GM23338 (cell line): ENCODE data around the gene MAP2K5. TPM values are rescaled to one million over a fixed set of nuclear protein-coding genes. Genes with fewer than 3 reads are reported as not detected.

ENCODE experiments used
- ATAC-seq: fragments of 200-7000 bp; cut with Tn5 transposase; 3 replicates; pipeline ENCODE4 v1.9.1; 2020
- DNase-seq: peaks from one replicate; pipeline ENCODE4 v3.0.0-alpha.2; 2015; ENCODE audit warnings: low spot score
- H2AFZ ChIP-seq: fragments of 200-600 bp; sonication (generic); 2 replicates; pipeline ENCODE4 v1.8.0; 2016; ENCODE audit warnings: antibody characterized with exemption, mild to moderate bottlenecking, moderate library complexity
- H3F3A ChIP-seq: fragments of 200-600 bp; sonication (generic); replicated peaks from 2 replicates; pipeline ENCODE4 v1.8.0; 2017; ENCODE audit warnings: antibody characterized with exemption, mixed run types, low read depth
- H3K27ac ChIP-seq: fragments of 200-600 bp; sonication (generic); 2 replicates; pipeline ENCODE4 v1.6.1; 2016; ENCODE audit warnings: low read depth
- H3K27me3 ChIP-seq: fragments of 200-600 bp; sonication (generic); 2 replicates; pipeline ENCODE4 v1.8.0; 2016; ENCODE audit warnings: mild to moderate bottlenecking, mixed run types, moderate library complexity; ENCODE audit not compliant: insufficient read depth
- H3K36me3 ChIP-seq: fragments of 200-600 bp; sonication (generic); 2 replicates; pipeline ENCODE4 v1.8.0; 2016; ENCODE audit warnings: mild to moderate bottlenecking; ENCODE audit not compliant: insufficient read depth
- H3K4me1 ChIP-seq: fragments of 200-600 bp; sonication (generic); 2 replicates; pipeline ENCODE4 v1.8.0; 2016; ENCODE audit warnings: mild to moderate bottlenecking, moderate library complexity; ENCODE audit not compliant: insufficient read depth
- H3K4me2 ChIP-seq: fragments of 200-600 bp; sonication (generic); 2 replicates; pipeline ENCODE4 v1.7.1; 2017; ENCODE audit warnings: mixed run types
- H3K4me3 ChIP-seq: fragments of 200-600 bp; sonication (generic); 2 replicates; pipeline ENCODE4 v1.6.1; 2016; ENCODE audit warnings: mixed run types
- H3K79me2 ChIP-seq: fragments of 200-600 bp; sonication (generic); replicated peaks from 2 replicates; pipeline ENCODE4 v1.8.0; 2017; ENCODE audit warnings: mild to moderate bottlenecking; ENCODE audit not compliant: insufficient read depth
- H3K9me2 ChIP-seq: fragments of 200-600 bp; sonication (generic); 2 replicates; pipeline ENCODE4 v1.8.0; 2017; ENCODE audit not compliant: insufficient read depth
- H4K20me1 ChIP-seq: fragments of 200-600 bp; sonication (generic); replicated peaks from 2 replicates; pipeline ENCODE4 v1.8.0; 2017; ENCODE audit warnings: mild to moderate bottlenecking; ENCODE audit not compliant: insufficient read depth
- H3K27ac Mint-ChIP-seq: 2 replicates; pipeline ENCODE4 v1.8.0; 2020; ENCODE audit warnings: inconsistent platforms, mild to moderate bottlenecking, moderate library complexity, mixed read lengths
- H3K27me3 Mint-ChIP-seq: 3 replicates; pipeline ENCODE4 v1.8.0; 2022; ENCODE audit warnings: low read depth, mild to moderate bottlenecking, moderate library complexity, mixed read lengths, inconsistent platforms; ENCODE audit not compliant: insufficient read depth, poor library complexity
- H3K36me3 Mint-ChIP-seq: 3 replicates; pipeline ENCODE4 v1.8.0; 2021; ENCODE audit warnings: low read depth, mild to moderate bottlenecking, inconsistent platforms, moderate library complexity, mixed read lengths
- H3K4me1 Mint-ChIP-seq: 3 replicates; pipeline ENCODE4 v1.8.0; 2020; ENCODE audit warnings: mild to moderate bottlenecking, inconsistent platforms, mixed read lengths
- H3K4me3 Mint-ChIP-seq: 3 replicates; pipeline ENCODE4 v1.8.0; 2021; ENCODE audit warnings: moderate library complexity, mild to moderate bottlenecking, inconsistent platforms, mixed read lengths
- H3K9me3 Mint-ChIP-seq: 3 replicates; pipeline ENCODE4 v1.8.0; 2020; ENCODE audit warnings: moderate library complexity, mild to moderate bottlenecking, inconsistent platforms, mixed read lengths
- CREB1 ChIP-seq: fragments of 250-450 bp; sonication (Bioruptor Pico); IDR thresholded peaks from 2 replicates; pipeline ENCODE4 v1.5.0; 2020; ENCODE audit warnings: low read depth, mild to moderate bottlenecking, moderate library complexity
- EZH2 ChIP-seq: fragments of 200-600 bp; sonication (generic); IDR thresholded peaks from one replicate; pipeline ENCODE4 v1.8.0; 2017; ENCODE audit warnings: antibody characterized with exemption, mild to moderate bottlenecking, low read depth; ENCODE audit not compliant: unreplicated experiment
- EZH2phosphoT487 ChIP-seq: fragments of 200-600 bp; sonication (generic); IDR thresholded peaks from one replicate; pipeline ENCODE4 v1.8.1; 2018; ENCODE audit warnings: antibody characterized with exemption; ENCODE audit not compliant: unreplicated experiment
- JUNB ChIP-seq: IDR thresholded peaks from one replicate; pipeline ENCODE4 v1.6.1; 2016; ENCODE audit warnings: antibody characterized with exemption; ENCODE audit not compliant: unreplicated experiment
- NANOG ChIP-seq: IDR thresholded peaks from 2 replicates; pipeline ENCODE4 v1.6.1; 2016; ENCODE audit warnings: antibody characterized with exemption, borderline replicate concordance
- POLR2AphosphoS5 ChIP-seq: IDR thresholded peaks from 2 replicates; pipeline ENCODE4 v1.6.1; 2016; ENCODE audit warnings: antibody characterized with exemption, low read depth
- ZNF114 ChIP-seq: fragments of 250-450 bp; sonication (Bioruptor Pico); IDR thresholded peaks from 2 replicates; pipeline ENCODE4 v1.5.0; 2020; ENCODE audit warnings: mild to moderate bottlenecking, moderate library complexity
- polyA plus RNA-seq: library from polyadenylated mRNA; unstranded; fragments of >200 nt; fragmentation: Nextera tagmentation; extraction: Ambion mirVana; gene quantifications from 2 replicates; pipeline ENCODE4 v1.2.1, GENCODE V29; 2016
- total RNA-seq: library from RNA; depleted of rRNA; stranded (reverse); fragments of >200 nt; shearing (Covaris generic); gene quantifications from 2 replicates; pipeline ENCODE4 v1.2.3, GENCODE V29; 2014
- TF ChIP-seq, protein P1 (sequence below), 2 experiments: fragments of 200-600 bp in 1 of 2; sonication (generic) in 1 of 2; conservative IDR thresholded peaks; 2 replicates each; pipeline versions ENCODE4 v1.5.1 to v1.6.1; 2016 to 2017; ENCODE audit warnings: antibody characterized with exemption in 2 of 2, low read depth in 2 of 2, mild to moderate bottlenecking in 2 of 2, moderate library complexity in 1 of 2
- TF ChIP-seq, protein P2 (sequence below): fragments of 250-450 bp; sonication (Bioruptor Pico); IDR thresholded peaks from 2 replicates; pipeline ENCODE4 v1.5.0; 2020; ENCODE audit warnings: mild to moderate bottlenecking, moderate library complexity
- TF ChIP-seq, protein P3 (sequence below): IDR thresholded peaks from one replicate; pipeline ENCODE4 v1.6.1; 2018; ENCODE audit warnings: antibody characterized with exemption; ENCODE audit not compliant: unreplicated experiment
- TF ChIP-seq, protein P4 (sequence below): IDR thresholded peaks from 2 replicates; pipeline ENCODE4 v1.6.1; 2016; ENCODE audit warnings: antibody characterized with exemption

The MAP2K5 gene
- total and polyA plus RNA-seq, 2 experiments from 2014 or later: 6.5 to 13.6 TPM

DNA sequence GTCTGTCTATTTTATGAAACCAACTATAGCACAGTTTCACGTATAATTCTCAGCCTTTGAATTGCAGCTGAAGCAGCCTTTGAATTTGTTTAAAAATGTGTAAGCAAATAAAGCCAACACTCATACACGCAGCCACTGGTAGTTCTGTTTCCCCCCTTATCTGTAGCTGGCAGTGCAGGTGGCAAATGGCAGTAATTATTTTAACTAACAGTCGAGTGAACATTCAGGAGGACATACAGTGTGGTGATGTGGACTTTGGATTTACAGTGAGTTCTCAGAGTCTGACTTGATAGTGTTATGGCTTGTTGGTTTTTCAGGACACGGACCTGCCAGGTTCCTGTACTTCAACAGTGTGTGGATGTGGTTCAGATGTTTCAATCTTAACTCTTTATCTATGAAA, 218.8 kb downstream of the MAP2K5 start:
- no peak overlapping the region for H3K4me2 ChIP-seq
- H3K9me2 ChIP-seq: no peaks in the 10 kb centered on the region; the same call in 1 of the 2 replicates
- ATAC-seq (no peak), DNase-seq (no peak)
- H3K4me1 ChIP-seq: peaks cover 8% of the 10 kb centered on the region
- no peak overlapping the region for H3K4me3 ChIP-seq
- no peak overlapping the region for H2AFZ ChIP-seq
- no peaks in the 10 kb centered on the region for H3K36me3 Mint-ChIP-seq
- peaks cover 2% of the 10 kb centered on the region for H3K27me3 Mint-ChIP-seq
- no peaks in the 10 kb centered on the region for H3K36me3 ChIP-seq
- H3F3A ChIP-seq: no peaks in the 10 kb centered on the region
- no peaks in the 10 kb centered on the region for H3K27me3 ChIP-seq
- TF ChIP-seq, protein P1, sequence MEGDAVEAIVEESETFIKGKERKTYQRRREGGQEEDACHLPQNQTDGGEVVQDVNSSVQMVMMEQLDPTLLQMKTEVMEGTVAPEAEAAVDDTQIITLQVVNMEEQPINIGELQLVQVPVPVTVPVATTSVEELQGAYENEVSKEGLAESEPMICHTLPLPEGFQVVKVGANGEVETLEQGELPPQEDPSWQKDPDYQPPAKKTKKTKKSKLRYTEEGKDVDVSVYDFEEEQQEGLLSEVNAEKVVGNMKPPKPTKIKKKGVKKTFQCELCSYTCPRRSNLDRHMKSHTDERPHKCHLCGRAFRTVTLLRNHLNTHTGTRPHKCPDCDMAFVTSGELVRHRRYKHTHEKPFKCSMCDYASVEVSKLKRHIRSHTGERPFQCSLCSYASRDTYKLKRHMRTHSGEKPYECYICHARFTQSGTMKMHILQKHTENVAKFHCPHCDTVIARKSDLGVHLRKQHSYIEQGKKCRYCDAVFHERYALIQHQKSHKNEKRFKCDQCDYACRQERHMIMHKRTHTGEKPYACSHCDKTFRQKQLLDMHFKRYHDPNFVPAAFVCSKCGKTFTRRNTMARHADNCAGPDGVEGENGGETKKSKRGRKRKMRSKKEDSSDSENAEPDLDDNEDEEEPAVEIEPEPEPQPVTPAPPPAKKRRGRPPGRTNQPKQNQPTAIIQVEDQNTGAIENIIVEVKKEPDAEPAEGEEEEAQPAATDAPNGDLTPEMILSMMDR (conservative IDR thresholded peaks at IDR 0.05; ENCODE audit: low read depth in 2 of 2): no peak
- TF ChIP-seq CREB1 (no peak), POLR2AphosphoS5 (no peak), JUNB (no peak), ZNF114 (no peak), NANOG (no peak), EZH2phosphoT487 (no peak), EZH2 (no peak)
- TF ChIP-seq, protein P2, sequence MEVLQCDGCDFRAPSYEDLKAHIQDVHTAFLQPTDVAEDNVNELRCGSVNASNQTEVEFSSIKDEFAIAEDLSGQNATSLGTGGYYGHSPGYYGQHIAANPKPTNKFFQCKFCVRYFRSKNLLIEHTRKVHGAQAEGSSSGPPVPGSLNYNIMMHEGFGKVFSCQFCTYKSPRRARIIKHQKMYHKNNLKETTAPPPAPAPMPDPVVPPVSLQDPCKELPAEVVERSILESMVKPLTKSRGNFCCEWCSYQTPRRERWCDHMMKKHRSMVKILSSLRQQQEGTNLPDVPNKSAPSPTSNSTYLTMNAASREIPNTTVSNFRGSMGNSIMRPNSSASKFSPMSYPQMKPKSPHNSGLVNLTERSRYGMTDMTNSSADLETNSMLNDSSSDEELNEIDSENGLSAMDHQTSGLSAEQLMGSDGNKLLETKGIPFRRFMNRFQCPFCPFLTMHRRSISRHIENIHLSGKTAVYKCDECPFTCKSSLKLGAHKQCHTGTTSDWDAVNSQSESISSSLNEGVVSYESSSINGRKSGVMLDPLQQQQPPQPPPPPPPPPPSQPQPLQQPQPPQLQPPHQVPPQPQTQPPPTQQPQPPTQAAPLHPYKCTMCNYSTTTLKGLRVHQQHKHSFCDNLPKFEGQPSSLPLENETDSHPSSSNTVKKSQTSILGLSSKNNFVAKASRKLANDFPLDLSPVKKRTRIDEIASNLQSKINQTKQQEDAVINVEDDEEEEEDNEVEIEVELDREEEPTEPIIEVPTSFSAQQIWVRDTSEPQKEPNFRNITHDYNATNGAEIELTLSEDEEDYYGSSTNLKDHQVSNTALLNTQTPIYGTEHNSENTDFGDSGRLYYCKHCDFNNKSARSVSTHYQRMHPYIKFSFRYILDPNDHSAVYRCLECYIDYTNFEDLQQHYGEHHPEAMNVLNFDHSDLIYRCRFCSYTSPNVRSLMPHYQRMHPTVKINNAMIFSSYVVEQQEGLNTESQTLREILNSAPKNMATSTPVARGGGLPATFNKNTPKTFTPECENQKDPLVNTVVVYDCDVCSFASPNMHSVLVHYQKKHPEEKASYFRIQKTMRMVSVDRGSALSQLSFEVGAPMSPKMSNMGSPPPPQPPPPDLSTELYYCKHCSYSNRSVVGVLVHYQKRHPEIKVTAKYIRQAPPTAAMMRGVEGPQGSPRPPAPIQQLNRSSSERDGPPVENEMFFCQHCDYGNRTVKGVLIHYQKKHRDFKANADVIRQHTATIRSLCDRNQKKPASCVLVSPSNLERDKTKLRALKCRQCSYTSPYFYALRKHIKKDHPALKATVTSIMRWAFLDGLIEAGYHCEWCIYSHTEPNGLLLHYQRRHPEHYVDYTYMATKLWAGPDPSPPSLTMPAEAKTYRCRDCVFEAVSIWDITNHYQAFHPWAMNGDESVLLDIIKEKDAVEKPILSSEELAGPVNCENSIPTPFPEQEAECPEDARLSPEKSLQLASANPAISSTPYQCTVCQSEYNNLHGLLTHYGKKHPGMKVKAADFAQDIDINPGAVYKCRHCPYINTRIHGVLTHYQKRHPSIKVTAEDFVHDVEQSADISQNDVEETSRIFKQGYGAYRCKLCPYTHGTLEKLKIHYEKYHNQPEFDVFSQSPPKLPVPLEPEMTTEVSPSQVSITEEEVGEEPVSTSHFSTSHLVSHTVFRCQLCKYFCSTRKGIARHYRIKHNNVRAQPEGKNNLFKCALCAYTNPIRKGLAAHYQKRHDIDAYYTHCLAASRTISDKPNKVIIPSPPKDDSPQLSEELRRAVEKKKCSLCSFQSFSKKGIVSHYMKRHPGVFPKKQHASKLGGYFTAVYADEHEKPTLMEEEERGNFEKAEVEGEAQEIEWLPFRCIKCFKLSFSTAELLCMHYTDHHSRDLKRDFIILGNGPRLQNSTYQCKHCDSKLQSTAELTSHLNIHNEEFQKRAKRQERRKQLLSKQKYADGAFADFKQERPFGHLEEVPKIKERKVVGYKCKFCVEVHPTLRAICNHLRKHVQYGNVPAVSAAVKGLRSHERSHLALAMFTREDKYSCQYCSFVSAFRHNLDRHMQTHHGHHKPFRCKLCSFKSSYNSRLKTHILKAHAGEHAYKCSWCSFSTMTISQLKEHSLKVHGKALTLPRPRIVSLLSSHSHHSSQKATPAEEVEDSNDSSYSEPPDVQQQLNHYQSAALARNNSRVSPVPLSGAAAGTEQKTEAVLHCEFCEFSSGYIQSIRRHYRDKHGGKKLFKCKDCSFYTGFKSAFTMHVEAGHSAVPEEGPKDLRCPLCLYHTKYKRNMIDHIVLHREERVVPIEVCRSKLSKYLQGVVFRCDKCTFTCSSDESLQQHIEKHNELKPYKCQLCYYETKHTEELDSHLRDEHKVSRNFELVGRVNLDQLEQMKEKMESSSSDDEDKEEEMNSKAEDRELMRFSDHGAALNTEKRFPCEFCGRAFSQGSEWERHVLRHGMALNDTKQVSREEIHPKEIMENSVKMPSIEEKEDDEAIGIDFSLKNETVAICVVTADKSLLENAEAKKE (CRISPR knock-in tag): no peak
- TF ChIP-seq, protein P3, sequence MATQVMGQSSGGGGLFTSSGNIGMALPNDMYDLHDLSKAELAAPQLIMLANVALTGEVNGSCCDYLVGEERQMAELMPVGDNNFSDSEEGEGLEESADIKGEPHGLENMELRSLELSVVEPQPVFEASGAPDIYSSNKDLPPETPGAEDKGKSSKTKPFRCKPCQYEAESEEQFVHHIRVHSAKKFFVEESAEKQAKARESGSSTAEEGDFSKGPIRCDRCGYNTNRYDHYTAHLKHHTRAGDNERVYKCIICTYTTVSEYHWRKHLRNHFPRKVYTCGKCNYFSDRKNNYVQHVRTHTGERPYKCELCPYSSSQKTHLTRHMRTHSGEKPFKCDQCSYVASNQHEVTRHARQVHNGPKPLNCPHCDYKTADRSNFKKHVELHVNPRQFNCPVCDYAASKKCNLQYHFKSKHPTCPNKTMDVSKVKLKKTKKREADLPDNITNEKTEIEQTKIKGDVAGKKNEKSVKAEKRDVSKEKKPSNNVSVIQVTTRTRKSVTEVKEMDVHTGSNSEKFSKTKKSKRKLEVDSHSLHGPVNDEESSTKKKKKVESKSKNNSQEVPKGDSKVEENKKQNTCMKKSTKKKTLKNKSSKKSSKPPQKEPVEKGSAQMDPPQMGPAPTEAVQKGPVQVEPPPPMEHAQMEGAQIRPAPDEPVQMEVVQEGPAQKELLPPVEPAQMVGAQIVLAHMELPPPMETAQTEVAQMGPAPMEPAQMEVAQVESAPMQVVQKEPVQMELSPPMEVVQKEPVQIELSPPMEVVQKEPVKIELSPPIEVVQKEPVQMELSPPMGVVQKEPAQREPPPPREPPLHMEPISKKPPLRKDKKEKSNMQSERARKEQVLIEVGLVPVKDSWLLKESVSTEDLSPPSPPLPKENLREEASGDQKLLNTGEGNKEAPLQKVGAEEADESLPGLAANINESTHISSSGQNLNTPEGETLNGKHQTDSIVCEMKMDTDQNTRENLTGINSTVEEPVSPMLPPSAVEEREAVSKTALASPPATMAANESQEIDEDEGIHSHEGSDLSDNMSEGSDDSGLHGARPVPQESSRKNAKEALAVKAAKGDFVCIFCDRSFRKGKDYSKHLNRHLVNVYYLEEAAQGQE: no peak
- TF ChIP-seq, protein P4, sequence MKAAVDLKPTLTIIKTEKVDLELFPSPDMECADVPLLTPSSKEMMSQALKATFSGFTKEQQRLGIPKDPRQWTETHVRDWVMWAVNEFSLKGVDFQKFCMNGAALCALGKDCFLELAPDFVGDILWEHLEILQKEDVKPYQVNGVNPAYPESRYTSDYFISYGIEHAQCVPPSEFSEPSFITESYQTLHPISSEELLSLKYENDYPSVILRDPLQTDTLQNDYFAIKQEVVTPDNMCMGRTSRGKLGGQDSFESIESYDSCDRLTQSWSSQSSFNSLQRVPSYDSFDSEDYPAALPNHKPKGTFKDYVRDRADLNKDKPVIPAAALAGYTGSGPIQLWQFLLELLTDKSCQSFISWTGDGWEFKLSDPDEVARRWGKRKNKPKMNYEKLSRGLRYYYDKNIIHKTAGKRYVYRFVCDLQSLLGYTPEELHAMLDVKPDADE: no peak
- H3K27ac Mint-ChIP-seq: no peak overlapping the region; the same call in 1 of the 2 replicates
- no peaks in the 10 kb centered on the region for H3K9me3 Mint-ChIP-seq
- H3K79me2 ChIP-seq: no peaks in the 10 kb centered on the region
- no peak overlapping the region for H3K27ac ChIP-seq
- H3K4me1 Mint-ChIP-seq: peaks cover 12% of the 10 kb centered on the region
- no peak overlapping the region for H3K4me3 Mint-ChIP-seq
- H4K20me1 ChIP-seq: no peaks in the 10 kb centered on the region
